Neural progenitor cell (in vitro differentiated cells): ENCODE measurements around the gene ANKRD39. TPM values are rescaled to one million over a fixed set of nuclear protein-coding genes. Genes with fewer than 3 reads are reported as not detected.
A peak's percentile ranks its signal among the peaks of the same experiment; 100 is the strongest.

Source experiments
- DNase-seq: peaks from one replicate; pipeline ENCODE4 v3.0.0-alpha.2; 2016; ENCODE audit warnings: low spot score
- H2AFZ ChIP-seq: fragments of 200-600 bp; sonication (generic); replicated peaks from 2 replicates; pipeline ENCODE4 v1.6.1; 2016; ENCODE audit warnings: antibody characterized with exemption
- H3F3A ChIP-seq: fragments of 200-600 bp; sonication (generic); 2 replicates; pipeline ENCODE4 v1.6.1; 2016; ENCODE audit warnings: antibody characterized with exemption, low read depth
- H3K27ac ChIP-seq: fragments of 200-600 bp; sonication (generic); 2 replicates; pipeline ENCODE4 v1.5.1; 2016; ENCODE audit warnings: mild to moderate bottlenecking
- H3K27me3 ChIP-seq: fragments of 200-600 bp; sonication (generic); 2 replicates; pipeline ENCODE4 v1.6.1; 2016; ENCODE audit warnings: mild to moderate bottlenecking, moderate library complexity
- H3K36me3 ChIP-seq: fragments of 200-600 bp; sonication (generic); 2 replicates; pipeline ENCODE4 v1.5.1; 2016
- H3K4me1 ChIP-seq: fragments of 200-600 bp; sonication (generic); 2 replicates; pipeline ENCODE4 v1.6.1; 2016; ENCODE audit warnings: mixed run types
- H3K4me2 ChIP-seq: fragments of 200-600 bp; sonication (generic); 2 replicates; pipeline ENCODE4 v1.6.1; 2016
- H3K4me3 ChIP-seq: fragments of 200-600 bp; sonication (generic); 2 replicates; pipeline ENCODE4 v1.5.1; 2016
- H3K79me2 ChIP-seq: fragments of 200-600 bp; sonication (generic); 2 replicates; pipeline ENCODE4 v1.6.1; 2016; ENCODE audit warnings: low read depth
- H3K9ac ChIP-seq: fragments of 200-600 bp; sonication (generic); 2 replicates; pipeline ENCODE4 v1.6.1; 2016
- H3K9me3 ChIP-seq: fragments of 200-600 bp; sonication (generic); 2 replicates; pipeline ENCODE4 v1.5.1; 2016; ENCODE audit warnings: low read depth
- H4K20me1 ChIP-seq: fragments of 200-600 bp; sonication (generic); 2 replicates; pipeline ENCODE4 v1.6.1; 2016; ENCODE audit warnings: low read depth
- H3K27ac Mint-ChIP-seq: 3 replicates; pipeline ENCODE4 v1.8.0; 2021; ENCODE audit warnings: mixed read lengths
- H3K27me3 Mint-ChIP-seq: 2 replicates; pipeline ENCODE4 v1.8.0; 2022; ENCODE audit warnings: low read depth, mild to moderate bottlenecking, inconsistent platforms, moderate library complexity, mixed read lengths; ENCODE audit not compliant: insufficient read depth
- H3K36me3 Mint-ChIP-seq: 3 replicates; pipeline ENCODE4 v1.8.0; 2021; ENCODE audit warnings: mixed read lengths
- H3K4me1 Mint-ChIP-seq: 3 replicates; pipeline ENCODE4 v1.8.0; 2021; ENCODE audit warnings: mixed read lengths
- H3K4me3 Mint-ChIP-seq: 3 replicates; pipeline ENCODE4 v1.8.0; 2021; ENCODE audit warnings: mild to moderate bottlenecking, moderate library complexity, mixed read lengths
- H3K9me3 Mint-ChIP-seq: 3 replicates; pipeline ENCODE4 v1.8.0; 2020; ENCODE audit warnings: mixed read lengths
- EZH2 ChIP-seq: fragments of 200-600 bp; sonication (generic); IDR thresholded peaks from 2 replicates; pipeline ENCODE4 v1.6.1; 2017; ENCODE audit warnings: antibody characterized with exemption, mild to moderate bottlenecking, moderate library complexity
- EZH2phosphoT487 ChIP-seq: fragments of 200-600 bp; sonication (generic); IDR thresholded peaks from 2 replicates; pipeline ENCODE4 v1.6.1; 2017; ENCODE audit warnings: antibody characterized with exemption
- total RNA-seq: library from RNA; depleted of rRNA; stranded (reverse); fragments of >200 nt; gene quantifications from 2 replicates; pipeline ENCODE4 v1.2.3, GENCODE V29; 2015; ENCODE audit warnings: low replicate concordance
- TF ChIP-seq, protein P1 (sequence below): fragments of 200-600 bp; sonication (generic); IDR thresholded peaks from 2 replicates; pipeline ENCODE4 v1.5.1; 2017; ENCODE audit warnings: antibody characterized with exemption, mild to moderate bottlenecking

Gene ANKRD39
- total RNA-seq, 1 donor from 2014 or later: 4.0 TPM

DNA sequence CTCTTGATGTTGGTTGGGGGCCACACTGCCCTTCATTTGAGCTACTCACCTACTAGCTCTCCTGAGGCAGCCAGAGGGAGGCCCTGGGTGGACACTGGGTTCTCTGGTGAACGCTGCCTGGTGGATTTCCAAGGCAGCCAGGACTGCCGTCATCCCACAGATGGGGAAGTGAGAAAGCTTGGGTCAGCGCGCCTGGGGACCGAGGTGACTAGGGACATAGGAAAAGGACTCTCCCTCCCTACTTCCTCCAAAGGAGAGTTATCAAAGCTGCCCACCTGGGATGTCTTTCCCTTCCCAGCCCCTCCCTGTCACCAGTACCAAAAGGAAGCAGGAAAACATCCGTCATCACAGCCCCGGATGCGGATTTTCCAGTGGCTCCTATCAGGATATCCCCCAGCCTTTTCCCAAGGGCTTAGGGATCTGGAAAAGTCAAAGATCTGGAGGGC is 15.9 kb upstream of the ANKRD39 start:
- Histone ChIP-seq H3K9me3 (no peaks in the 10 kb centered on the region), H3K79me2 (peaks cover 28% of the 10 kb centered on the region), H3K36me3 (no peaks in the 10 kb centered on the region), H3K9ac (no peak overlapping the region), H3K4me1 (peaks cover 46% of the 10 kb centered on the region), H3K4me2 (no peak overlapping the region), H3F3A (peaks cover 48% of the 10 kb centered on the region), H3K27me3 (no peaks in the 10 kb centered on the region), H4K20me1 (no peaks in the 10 kb centered on the region), H3K4me3 (no peak overlapping the region), H2AFZ (no peak overlapping the region), H3K27ac (no peak overlapping the region)
- no peak overlapping the region for H3K4me3 Mint-ChIP-seq
- H3K36me3 Mint-ChIP-seq: no peaks in the 10 kb centered on the region
- H3K4me1 Mint-ChIP-seq: peaks cover 61% of the 10 kb centered on the region
- TF ChIP-seq, protein P1, sequence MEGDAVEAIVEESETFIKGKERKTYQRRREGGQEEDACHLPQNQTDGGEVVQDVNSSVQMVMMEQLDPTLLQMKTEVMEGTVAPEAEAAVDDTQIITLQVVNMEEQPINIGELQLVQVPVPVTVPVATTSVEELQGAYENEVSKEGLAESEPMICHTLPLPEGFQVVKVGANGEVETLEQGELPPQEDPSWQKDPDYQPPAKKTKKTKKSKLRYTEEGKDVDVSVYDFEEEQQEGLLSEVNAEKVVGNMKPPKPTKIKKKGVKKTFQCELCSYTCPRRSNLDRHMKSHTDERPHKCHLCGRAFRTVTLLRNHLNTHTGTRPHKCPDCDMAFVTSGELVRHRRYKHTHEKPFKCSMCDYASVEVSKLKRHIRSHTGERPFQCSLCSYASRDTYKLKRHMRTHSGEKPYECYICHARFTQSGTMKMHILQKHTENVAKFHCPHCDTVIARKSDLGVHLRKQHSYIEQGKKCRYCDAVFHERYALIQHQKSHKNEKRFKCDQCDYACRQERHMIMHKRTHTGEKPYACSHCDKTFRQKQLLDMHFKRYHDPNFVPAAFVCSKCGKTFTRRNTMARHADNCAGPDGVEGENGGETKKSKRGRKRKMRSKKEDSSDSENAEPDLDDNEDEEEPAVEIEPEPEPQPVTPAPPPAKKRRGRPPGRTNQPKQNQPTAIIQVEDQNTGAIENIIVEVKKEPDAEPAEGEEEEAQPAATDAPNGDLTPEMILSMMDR: no peak
- TF ChIP-seq EZH2 (no peak), EZH2phosphoT487 (no peak)
- no peak for DNase-seq
- H3K27me3 Mint-ChIP-seq: peaks cover 10% of the 10 kb centered on the region
- H3K27ac Mint-ChIP-seq: no peak overlapping the region
- H3K9me3 Mint-ChIP-seq: no peaks in the 10 kb centered on the region

DNA sequence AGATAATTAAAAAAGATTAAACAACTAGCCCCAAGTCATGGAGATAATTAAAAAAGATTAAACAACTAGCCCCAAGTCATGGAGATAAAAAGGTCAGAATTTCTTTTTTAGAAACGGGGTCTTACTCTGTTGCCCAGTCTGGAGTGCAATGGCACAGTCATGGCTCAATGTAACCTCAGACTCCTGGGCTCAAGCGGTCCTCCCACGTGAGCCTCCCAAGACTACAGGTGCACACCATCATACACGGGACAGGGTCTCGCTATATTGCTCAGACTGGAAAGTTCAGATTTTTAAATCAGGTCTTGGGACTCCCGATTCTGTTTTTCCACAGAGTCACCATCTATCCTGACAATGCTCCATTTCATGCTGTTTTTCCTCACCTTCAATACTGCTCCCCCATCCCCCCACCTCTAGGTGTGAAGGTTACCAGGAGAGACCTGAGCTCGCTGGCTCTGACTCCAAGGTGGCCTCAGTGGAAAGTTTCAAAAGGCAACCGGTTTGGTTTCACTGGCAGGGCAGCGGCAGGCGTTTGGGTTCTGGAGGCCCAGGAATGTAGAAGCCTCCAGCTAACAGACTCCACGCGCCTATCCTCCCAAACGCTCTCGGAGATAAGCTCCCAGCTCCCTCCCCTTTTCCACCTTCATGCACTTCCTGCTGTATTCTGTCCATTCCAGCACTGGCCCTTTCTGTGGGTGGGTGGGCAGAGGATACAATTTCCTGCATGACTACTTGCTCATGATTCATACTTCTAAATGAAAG is 15.0 kb upstream of the ANKRD39 start:
- TF ChIP-seq EZH2 (no peak), EZH2phosphoT487 (no peak)
- TF ChIP-seq, protein P1: no peak
- H3K4me3 Mint-ChIP-seq: peak overlapping the region; percentile 55
- H3K4me1 ChIP-seq: peaks cover 40% of the 10 kb centered on the region
- H3K9me3 ChIP-seq: no peaks in the 10 kb centered on the region
- H4K20me1 ChIP-seq: peaks cover 5% of the 10 kb centered on the region
- no peaks in the 10 kb centered on the region for H3K36me3 Mint-ChIP-seq
- no peaks in the 10 kb centered on the region for H3K27me3 ChIP-seq
- H3K4me3 ChIP-seq: no peak overlapping the region
- H3K9ac ChIP-seq: no peak overlapping the region
- H3K9me3 Mint-ChIP-seq: no peaks in the 10 kb centered on the region
- peaks cover 48% of the 10 kb centered on the region for H3F3A ChIP-seq
- no peak overlapping the region for H2AFZ ChIP-seq
- H3K27me3 Mint-ChIP-seq: peaks cover 8% of the 10 kb centered on the region
- H3K4me1 Mint-ChIP-seq: peaks cover 55% of the 10 kb centered on the region
- peaks cover 37% of the 10 kb centered on the region for H3K79me2 ChIP-seq
- H3K36me3 ChIP-seq: no peaks in the 10 kb centered on the region
- no peak overlapping the region for H3K27ac Mint-ChIP-seq
- DNase-seq: peak; percentile 54
- H3K4me2 ChIP-seq: no peak overlapping the region
- no peak overlapping the region for H3K27ac ChIP-seq

DNA sequence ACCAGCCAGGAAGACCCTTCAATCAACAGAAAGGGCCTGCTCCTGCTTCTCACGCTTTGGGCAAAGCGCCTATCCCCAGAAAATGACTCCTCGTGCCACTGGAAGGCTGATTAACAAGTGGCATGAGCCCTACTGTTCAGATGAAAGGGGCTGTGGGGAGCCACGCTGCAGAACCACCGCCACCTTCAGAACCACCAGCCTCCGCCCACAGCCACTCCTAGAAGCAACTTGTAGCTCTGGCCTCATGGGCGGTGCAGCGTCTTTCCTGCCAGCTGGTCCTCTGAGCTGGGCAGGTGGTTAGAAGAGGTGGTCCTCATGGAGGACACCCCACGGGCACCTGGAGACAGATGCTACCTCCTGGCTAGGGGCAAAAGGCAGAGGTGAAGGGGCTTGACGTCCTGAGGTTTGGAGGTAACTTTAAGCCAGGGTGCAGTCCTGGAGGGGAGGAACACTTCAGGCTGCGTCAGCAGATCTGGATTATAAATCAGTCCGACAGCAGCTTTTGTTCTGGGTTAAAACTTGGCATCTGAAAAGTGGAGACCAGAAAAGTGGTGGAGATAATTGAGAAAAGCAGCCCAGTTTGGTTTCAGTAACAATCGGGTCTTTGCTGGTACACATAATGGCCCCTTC is 12.9 kb upstream of the ANKRD39 start:
- Histone ChIP-seq H3K27ac (no peak overlapping the region), H3K4me1 (peaks cover 28% of the 10 kb centered on the region), H3K9me3 (no peaks in the 10 kb centered on the region), H3K27me3 (no peaks in the 10 kb centered on the region), H3K79me2 (peaks cover 57% of the 10 kb centered on the region), H3K4me3 (peak overlapping the region; percentile 84), H3K9ac (no peak overlapping the region), H3K4me2 (peak overlapping the region; percentile 99), H4K20me1 (peaks cover 25% of the 10 kb centered on the region), H3F3A (peaks cover 37% of the 10 kb centered on the region), H3K36me3 (no peaks in the 10 kb centered on the region), H2AFZ (no peak overlapping the region)
- Mint-ChIP-seq H3K4me3 (peak overlapping the region; percentile 87), H3K27ac (peak overlapping the region; percentile 57), H3K36me3 (peaks cover 2% of the 10 kb centered on the region), H3K9me3 (no peaks in the 10 kb centered on the region), H3K27me3 (peaks cover 13% of the 10 kb centered on the region), H3K4me1 (peaks cover 50% of the 10 kb centered on the region)
- no peak for DNase-seq
- TF ChIP-seq EZH2: no peak
- TF ChIP-seq EZH2phosphoT487: no peak
- TF ChIP-seq, protein P1: no peak
